NCI-H345 treated with DMSO at 0.1 percent for 48 hours (cell line): ENCODE data around the gene DBX1.
A peak's percentile ranks its signal among the peaks of the same experiment; 100 is the strongest.

Experiments used
- DNase-seq: peaks from one replicate; lab custom pipeline; 2025; ENCODE audit not compliant: unreplicated experiment; lab: John Stamatoyannopoulos, UW

The DBX1 gene

DNA sequence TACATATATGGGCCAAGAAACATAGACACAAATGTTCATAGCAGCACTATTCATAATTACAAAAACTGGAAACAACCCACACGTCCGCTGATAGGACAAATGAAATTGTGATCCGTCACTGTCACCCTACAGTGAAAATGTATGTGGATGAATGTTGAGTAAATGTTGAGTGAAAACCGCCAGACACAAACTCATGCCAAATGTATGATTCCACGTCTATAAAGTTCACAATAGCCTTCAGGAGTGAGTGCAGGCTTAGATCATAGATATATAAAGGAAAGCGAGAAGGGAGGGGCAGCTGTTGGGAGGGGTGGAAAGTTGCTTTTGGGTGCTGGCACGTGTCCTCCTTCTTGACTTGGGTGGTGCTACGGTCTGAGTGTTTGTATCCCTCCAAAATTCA lies 33.6 kb downstream of the DBX1 start:
- DNase-seq: no peak

DNA sequence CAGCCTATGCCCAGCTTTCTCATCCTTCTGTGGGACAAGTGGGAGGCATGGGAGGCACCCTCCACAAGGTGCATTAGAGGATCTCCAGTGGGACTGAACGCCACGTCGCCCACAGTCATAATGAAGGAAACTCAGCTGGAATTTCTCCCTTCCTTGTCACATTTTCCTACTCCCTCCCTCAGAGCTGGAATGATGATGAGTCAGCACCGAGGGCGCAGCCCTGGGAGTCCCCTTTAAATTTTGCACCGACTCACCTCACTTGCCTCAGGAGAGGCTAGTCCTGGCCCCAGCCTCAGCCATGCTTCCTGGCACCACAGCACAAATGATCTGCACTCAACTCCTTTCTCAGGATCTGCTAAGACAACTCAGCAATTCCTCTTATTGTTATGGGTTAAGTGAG lies 34.3 kb downstream of the DBX1 start:
- no peak for DNase-seq

DNA sequence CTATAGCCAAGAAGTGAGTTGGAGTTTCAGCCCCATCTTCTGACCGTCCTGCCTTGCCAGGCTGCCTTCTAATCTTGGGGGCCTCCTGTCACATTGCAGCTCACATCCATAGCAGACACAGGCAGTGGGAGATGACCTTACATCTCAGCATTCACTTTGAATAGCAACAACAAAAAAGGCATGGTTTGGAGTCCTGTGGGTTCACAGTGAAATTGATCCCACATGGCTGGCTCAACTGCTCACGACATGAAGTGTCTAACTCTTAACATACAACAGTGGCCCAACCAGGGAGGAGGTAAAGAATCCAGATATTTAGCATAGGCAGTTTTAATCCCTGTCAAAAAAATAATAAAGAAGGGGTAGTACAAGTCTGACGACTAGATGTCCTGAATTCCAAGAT lies 38.1 kb downstream of the DBX1 start:
- DNase-seq: no peak

DNA sequence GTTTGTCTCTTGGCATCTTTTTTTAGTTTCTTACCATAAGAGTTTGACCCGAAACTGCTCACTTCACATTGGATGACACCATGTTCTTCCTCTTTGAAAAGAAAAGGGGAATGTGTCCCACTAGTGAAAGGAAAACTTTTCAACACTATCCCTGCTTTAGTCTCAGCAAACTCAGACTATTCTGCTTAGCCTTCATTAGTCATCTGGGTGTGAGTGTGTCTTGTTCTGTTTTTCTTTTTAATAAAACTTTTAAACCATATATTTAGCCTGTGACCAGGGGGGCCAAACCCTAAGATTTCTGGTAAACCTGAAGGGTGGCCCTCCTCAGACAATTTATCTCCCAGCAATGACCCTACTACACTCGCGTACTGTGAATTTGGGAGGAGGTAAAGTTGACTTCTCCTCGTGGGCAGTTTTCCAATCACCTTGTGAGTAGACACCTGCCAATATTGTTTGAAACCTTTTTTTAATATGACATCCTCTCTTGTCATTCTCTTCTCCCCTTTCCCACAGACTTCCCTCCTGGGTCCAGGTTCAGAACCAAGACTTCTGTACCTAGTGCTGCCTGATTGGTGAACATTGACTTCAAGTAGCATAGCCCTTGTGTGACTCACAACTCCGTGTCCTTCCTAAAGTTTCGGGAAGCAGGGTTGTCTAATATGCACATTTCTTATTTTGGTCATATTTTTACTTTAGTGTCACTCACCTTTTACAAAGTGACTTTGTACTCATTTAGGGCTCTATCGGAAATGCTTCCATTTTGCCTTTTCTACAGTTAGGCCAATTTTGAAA lies 39.9 kb downstream of the DBX1 start:
- DNase-seq: no peak

DNA sequence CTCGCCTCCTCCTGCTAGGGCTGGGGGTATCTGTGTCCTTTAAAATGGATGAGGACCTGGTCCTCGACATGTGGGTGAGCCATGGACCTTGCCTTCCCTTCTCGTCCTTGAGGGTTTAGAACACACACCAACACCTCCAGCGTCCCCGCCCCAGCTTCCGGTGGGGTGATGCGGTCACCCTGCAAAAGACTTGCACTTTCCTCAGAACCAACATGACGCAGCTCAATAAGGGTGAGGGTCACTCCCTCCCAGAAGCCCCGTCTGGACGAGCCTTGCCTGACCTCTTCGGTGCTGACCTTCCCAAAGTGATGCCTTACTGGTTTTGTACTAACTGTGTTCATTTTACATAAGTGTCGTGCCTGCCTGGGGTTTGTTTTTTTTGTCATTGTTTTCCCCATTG lies 41.0 kb downstream of the DBX1 start:
- DNase-seq: no peak

DNA sequence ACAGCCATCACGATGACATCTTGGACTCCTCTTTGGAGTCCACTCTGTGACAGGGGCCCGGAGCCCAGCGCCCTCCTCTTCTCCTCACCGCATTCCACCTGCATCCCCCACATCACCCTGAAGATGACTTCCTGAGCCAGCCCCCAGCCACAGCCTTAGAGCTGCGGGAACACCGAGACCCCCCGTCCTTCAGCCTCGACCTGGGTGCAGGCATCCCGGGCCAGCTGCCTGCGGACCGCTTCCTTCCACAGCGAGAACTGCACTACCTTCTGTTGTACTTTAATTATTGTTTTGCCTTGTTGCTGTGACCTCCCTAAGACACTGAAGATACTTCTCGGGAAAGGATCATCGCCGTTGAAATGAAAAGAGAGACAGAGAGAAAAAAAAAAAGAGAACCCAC lies 42.1 kb downstream of the DBX1 start:
- DNase-seq: no peak

DNA sequence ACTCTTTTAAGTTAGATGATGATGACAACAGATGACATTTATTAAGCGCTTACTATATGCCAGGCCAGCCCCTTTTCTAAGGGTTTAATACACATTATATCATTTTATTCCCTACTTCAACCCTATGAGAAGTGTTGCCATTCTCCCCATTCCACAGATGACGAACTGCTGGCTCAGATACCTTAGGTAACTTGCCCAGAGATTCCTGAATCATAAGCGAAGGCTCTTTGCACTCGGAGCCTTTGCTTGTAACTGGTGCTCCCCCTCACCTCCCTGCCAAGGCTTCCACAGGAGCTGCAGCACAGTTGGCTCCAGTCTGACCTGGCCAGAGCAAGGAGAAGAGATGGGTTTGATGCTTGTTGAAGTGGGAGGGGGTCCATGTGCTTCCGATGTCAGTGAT lies 43.0 kb downstream of the DBX1 start:
- no peak for DNase-seq

DNA sequence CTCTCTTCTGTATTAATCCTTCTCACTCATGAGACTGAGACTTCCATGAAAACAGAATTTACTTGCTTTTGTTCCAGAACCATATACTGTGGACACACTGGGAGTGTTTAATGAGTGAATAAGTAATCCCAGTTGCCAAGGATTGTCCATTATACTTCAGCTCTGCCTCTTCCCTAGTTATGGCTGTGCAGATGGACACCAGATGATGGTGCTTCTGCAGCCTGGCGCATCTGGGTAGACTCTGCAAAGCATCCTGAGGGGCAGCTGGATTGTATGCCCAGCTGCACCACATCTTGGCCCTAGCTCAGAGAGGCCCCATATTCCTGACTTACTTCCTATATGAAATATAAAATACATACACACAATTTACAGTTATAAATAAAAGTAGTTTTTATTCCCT lies 43.5 kb downstream of the DBX1 start:
- no peak for DNase-seq

DNA sequence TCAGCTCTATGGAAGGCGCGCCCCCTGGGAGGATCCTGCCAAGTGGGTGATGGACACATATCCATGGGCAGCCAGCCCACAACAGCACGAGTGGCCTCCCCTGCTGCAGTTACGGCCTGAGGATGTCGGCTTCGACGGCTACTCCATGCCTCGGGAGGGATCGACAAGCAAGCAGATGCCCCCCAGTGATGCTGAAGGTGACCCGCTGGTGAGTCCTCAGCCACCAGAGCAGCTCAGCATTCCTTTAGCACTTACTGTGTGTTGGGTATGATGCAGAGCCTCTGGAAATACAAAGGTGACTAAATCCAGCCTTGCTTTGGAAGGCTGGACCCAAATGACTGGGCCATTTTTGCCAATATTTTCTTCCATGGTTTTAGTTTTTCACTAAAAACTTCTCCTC lies 45.7 kb downstream of the DBX1 start:
- DNase-seq: no peak

DNA sequence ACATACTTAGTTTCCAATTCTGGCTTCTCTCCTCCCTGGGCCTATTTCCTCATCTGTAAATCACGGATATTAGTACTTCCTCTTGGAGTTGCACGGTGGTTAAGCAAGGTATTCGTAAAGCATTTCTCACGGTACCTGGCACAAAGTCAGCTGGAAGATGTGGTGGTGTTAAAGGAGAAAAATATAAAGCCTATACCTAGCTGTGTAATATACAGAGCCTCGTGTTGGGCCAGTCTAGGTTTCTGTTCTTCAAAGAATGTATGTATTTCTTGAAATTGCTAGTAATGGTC lies 47.2 kb downstream of the DBX1 start:
- no peak for DNase-seq

DNA sequence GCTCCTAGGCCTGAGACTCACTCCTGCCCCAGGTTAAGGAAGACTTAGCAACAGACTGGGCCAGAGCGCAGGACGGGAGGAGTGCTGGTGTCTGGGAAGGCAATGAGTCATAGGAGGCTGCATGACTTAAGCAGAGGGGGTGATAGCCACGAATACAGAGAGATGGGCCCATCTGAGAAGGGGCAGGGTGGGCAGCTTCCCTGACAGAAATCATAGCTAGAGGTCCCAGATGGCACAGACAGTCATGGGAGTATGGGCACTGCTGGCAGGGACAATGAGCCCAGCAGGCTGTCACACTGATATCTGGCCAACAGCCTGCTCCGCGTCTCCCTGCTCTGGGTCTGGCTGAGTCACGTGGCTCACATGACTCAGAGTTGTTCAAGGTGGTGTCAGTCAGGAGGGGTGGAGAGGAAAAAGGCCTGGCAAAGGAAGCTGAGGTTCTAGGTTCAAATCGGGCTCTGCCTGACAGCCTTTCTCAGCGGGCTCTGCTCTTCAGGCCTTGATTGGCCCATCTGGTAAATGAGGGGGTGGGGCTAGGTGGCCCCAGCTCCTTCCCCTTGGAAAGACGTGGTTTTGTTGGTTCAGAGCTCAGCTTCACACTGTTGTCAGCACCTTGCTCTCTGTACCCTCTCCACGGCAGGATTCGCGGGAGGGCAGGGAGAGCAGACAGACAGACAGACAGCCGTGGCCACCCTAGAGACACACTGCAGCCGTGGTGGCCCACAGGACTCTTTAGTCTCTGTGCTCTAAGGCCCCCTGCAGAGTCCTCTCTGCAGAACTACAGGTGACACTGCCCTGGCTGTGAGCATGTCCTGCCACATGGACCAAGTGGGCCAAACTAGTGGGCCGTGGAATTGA lies 47.8 kb downstream of the DBX1 start:
- no peak for DNase-seq

DNA sequence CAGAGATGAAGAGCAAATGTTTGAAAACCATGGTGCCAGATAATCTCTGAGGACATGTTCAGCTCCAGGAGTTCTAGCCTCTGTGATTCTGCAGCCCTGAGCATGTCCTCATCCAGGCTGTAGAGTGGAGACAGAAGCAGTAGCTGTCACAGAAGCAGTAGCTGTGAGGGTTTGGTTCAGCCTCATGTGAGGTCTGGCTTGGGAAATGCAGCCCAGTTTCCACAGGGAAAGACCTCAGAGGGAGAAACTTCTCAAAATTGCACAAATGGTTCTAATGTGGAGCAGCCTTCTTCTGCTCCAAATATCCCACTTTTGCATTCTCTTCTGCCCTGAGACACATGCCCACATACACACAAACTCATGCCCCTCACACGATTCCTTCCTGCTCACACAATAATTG lies 48.4 kb downstream of the DBX1 start:
- DNase-seq: no peak

DNA sequence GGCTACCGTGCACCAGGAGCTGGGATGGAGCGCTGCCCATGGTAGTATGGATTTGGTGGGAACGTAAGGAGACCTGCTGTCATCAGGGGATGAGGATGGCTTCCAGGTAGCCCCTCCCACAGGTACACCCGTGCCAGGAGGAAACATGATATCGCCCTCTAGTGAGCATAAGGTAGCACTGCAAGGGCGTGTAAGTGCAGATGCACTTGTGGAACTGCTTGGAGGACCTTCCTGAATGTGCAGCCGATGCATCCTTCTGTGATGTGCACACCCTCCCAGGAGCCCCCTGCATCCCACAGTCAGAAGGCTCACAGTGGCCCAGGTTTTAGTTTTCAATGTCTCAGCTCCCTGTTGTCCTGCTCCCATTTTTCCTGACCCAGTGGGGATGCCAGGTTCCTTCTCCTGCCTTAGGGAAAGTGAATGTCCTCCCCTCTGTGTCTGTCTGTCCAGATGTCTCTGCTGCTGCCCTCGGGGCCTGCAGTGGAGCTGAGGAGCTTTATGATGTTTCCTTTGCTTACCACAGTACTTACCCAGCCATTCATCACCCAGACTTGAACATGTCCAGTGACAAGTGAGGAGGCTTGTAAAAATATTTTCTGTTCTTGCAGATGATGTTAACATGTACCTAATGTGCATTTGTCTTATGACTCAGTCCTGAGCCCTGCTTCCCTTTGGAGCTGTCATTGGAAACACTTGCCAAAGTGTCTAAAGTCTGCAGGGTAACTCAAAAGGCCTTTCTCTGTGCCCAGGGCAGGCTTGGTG lies 49.2 kb downstream of the DBX1 start:
- DNase-seq: peak; percentile 37

DNA sequence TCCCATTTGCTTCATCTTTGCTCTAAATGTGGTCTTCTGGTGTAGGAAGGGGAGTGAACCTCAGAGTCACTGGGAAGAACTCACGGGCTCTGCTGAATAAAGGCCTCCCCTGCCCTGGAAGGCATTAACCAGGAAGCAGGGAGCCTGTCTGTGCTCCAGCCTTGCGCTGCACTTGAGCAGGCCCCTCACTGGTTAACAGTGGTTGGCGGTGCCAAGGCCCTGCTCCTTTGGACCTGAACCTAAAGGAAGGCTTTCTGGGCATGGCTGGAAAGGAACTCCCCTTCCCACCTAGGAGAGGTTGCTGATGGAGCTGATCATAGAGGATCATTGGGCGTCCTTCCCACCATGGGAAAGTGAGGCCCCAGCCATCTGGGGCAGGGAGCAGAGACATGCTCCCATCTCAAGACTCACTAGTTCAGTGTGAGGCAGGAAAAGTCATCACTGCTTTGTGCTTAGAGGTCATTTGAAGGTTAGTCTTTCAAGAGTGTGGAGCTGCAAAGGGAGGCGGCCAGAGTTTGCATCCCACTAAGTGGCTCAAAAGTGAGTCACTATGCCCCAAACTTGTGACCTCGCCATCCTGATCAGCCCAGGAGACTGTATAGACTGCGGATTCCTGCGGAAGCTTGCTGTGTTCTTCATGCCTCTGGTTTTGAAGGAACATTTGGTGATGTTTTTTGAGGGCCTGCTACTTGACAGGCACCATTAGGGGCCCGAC lies 50.4 kb downstream of the DBX1 start:
- DNase-seq: no peak
